GM12878 (cell line): ENCODE measurements around the gene CIDEA. TPM values are rescaled to one million over a fixed set of nuclear protein-coding genes. Genes with fewer than 3 reads are reported as not detected.

Experiments used
- ATAC-seq: fragments of 200-7000 bp; cut with Tn5 transposase; 3 replicates; pipeline ENCODE4 v1.9.1; 2020; ENCODE audit warnings: mild to moderate bottlenecking, moderate library complexity
- BruUV-seq: library from RNA; stranded (reverse); fragments of 400-500 nt; replicated peaks from 2 replicates; lab custom pipeline; 2021; lab: Mats Ljungman, UMichigan
- CTCF ChIA-PET: fragments of 300-600 bp; sonication (Branson Sonifier 250); formaldehyde crosslinking; extraction: SDS; loops from one replicate; lab custom pipeline; 2021; ENCODE audit warnings: inconsistent platforms; lab: Yijun Ruan, JAX
- POLR2A ChIA-PET: fragments of 350-600 bp; formaldehyde crosslinking; extraction: SDS; loops from one replicate; lab custom pipeline; 2021; ENCODE audit warnings: inconsistent platforms; lab: Charles Lee
- RAD21 ChIA-PET: fragments of 300-600 bp; sonication (Branson Sonifier 250); formaldehyde crosslinking; loops from one replicate; lab custom pipeline; 2023; ENCODE audit warnings: antibody characterized with exemption; ENCODE audit not compliant: unreplicated experiment; lab: Charles Lee
- SMC1A ChIA-PET: fragments of 300-600 bp; sonication (Branson Sonifier 250); formaldehyde crosslinking; loops from one replicate; lab custom pipeline; 2023; ENCODE audit not compliant: unreplicated experiment, uncharacterized antibody; lab: Charles Lee
- DNase-seq: peaks from one replicate; pipeline ENCODE4 v3.0.0-alpha.2; 2011; ENCODE audit warnings: low read depth, low spot score
- FAIRE-seq: peaks from 3 replicates; lab custom pipeline; 2011; peaks lifted over from hg19 to GRCh38; lab: Jason Lieb, UNC
- H2AFZ ChIP-seq: 2 replicates; pipeline ENCODE4 v1.6.0; 2011; ENCODE audit warnings: low read depth, low read length, control low read depth; ENCODE audit not compliant: control insufficient read depth
- H3K27ac ChIP-seq: 2 replicates; pipeline ENCODE4 v1.5.1; 2011; ENCODE audit warnings: control low read depth; ENCODE audit not compliant: control insufficient read depth, insufficient read depth
- H3K27me3 ChIP-seq, 2 experiments: replicated peaks in 1 of 2; 2 replicates each; pipeline versions ENCODE4 v1.6.0 to v1.6.1; 2011; ENCODE audit warnings: low read length in 1 of 2; ENCODE audit not compliant: control insufficient read depth in 2 of 2, insufficient read depth in 2 of 2
- H3K36me3 ChIP-seq, 2 experiments: 2 replicates each; pipeline ENCODE4 v1.5.1; 2011; ENCODE audit warnings: low read length in 1 of 2; ENCODE audit not compliant: control insufficient read depth in 2 of 2, insufficient read depth in 2 of 2
- H3K4me1 ChIP-seq: 2 replicates; pipeline ENCODE4 v1.6.1; 2011; ENCODE audit warnings: mild to moderate bottlenecking, low read length, moderate library complexity, mixed read lengths; ENCODE audit not compliant: control insufficient read depth, insufficient read depth
- H3K4me2 ChIP-seq: 2 replicates; pipeline ENCODE4 v1.6.0; 2011; ENCODE audit warnings: control low read depth; ENCODE audit not compliant: control insufficient read depth, insufficient read depth
- H3K4me3 ChIP-seq: fragments of 200-600 bp; sonication (generic); 2 replicates; pipeline ENCODE4 v1.5.1; 2016
- H3K79me2 ChIP-seq: 2 replicates; pipeline ENCODE4 v1.6.0; 2011; ENCODE audit warnings: low read length; ENCODE audit not compliant: control insufficient read depth, insufficient read depth
- H3K9ac ChIP-seq: 2 replicates; pipeline ENCODE4 v1.8.0; 2011; ENCODE audit warnings: low read length, control low read depth, mixed read lengths; ENCODE audit not compliant: control insufficient read depth, insufficient read depth
- H3K9me3 ChIP-seq: replicated peaks from 3 replicates; pipeline ENCODE4 v1.5.1; 2011; ENCODE audit warnings: mild to moderate bottlenecking, low read length; ENCODE audit not compliant: control insufficient read depth, insufficient read depth
- H4K20me1 ChIP-seq: 2 replicates; pipeline ENCODE4 v1.6.0; 2011; ENCODE audit not compliant: control insufficient read depth, insufficient read depth
- CREB1 ChIP-seq: IDR thresholded peaks from 2 replicates; pipeline ENCODE4 v1.6.1; 2012; ENCODE audit warnings: low read depth, mild to moderate bottlenecking, inconsistent platforms
- DPF2 ChIP-seq: fragments of 450-650 bp; IDR thresholded peaks from 2 replicates; pipeline ENCODE4 v1.6.1; 2017; ENCODE audit warnings: mild to moderate bottlenecking
- E4F1 ChIP-seq: fragments of 450-650 bp; IDR thresholded peaks from 2 replicates; pipeline ENCODE4 v1.6.1; 2018; ENCODE audit warnings: borderline replicate concordance, mild to moderate bottlenecking; ENCODE audit not compliant: partially characterized antibody
- EED ChIP-seq: sonication (generic); IDR thresholded peaks from 2 replicates; pipeline ENCODE4 v1.6.1; 2016; ENCODE audit warnings: antibody characterized with exemption, low read depth
- FOS ChIP-seq: IDR thresholded peaks from 3 replicates; pipeline ENCODE4 v1.6.1; 2011; ENCODE audit warnings: borderline replicate concordance; ENCODE audit not compliant: insufficient read length; ENCODE audit errors: extremely low read depth
- LARP7 ChIP-seq: fragments of 450-650 bp; IDR thresholded peaks from 2 replicates; pipeline ENCODE4 v1.6.1; 2017; ENCODE audit warnings: mild to moderate bottlenecking
- MEF2B ChIP-seq: fragments of 450-650 bp; IDR thresholded peaks from 2 replicates; pipeline ENCODE4 v1.6.1; 2018; ENCODE audit warnings: mild to moderate bottlenecking, moderate library complexity; ENCODE audit not compliant: partially characterized antibody, poor library complexity, severe bottlenecking
- MTA2 ChIP-seq: fragments of 450-650 bp; IDR thresholded peaks from 2 replicates; pipeline ENCODE4 v1.6.1; 2016; ENCODE audit warnings: low read depth, mild to moderate bottlenecking, moderate library complexity
- NR2C2 ChIP-seq: IDR thresholded peaks from 2 replicates; pipeline ENCODE4 v1.6.1; 2011; ENCODE audit warnings: borderline replicate concordance, low read depth; ENCODE audit not compliant: control insufficient read depth, insufficient read length
- STAT3 ChIP-seq: IDR thresholded peaks from 2 replicates; pipeline ENCODE4 v1.6.1; 2011; ENCODE audit warnings: low read depth, low read length, improper control_type of control experiment
- TCF12 ChIP-seq: IDR thresholded peaks from 2 replicates; pipeline ENCODE4 v1.6.1; 2011; ENCODE audit warnings: low read depth, mild to moderate bottlenecking, low read length
- TCF7 ChIP-seq: IDR thresholded peaks from 2 replicates; pipeline ENCODE4 v1.6.1; 2014; ENCODE audit warnings: antibody characterized with exemption, borderline replicate concordance
- ZSCAN29 ChIP-seq: fragments of 450-650 bp; IDR thresholded peaks from 2 replicates; pipeline ENCODE4 v1.6.1; 2017; ENCODE audit warnings: mild to moderate bottlenecking, moderate library complexity
- WGBS: methylation state at CpG from one replicate; pipeline ENCODE4 v1.1.6; 2016; ENCODE audit warnings: low lambda C conversion rate; ENCODE audit not compliant: insufficient replicate concordance, insufficient coverage; ENCODE audit errors: missing lambda C conversion rate; 5-methylcytosine and 5-hydroxymethylcytosine counted together
- in situ Hi-C: fragments of 300-500 bp; cut with MboI; formaldehyde crosslinking; loops from 9 replicates; pipeline ENCODE4 v1.14.3; 2018; ENCODE audit warnings: mixed read lengths
- intact Hi-C: fragments of 100-400 bp; cut with micrococcal nuclease; formaldehyde crosslinking; loops from one replicate; pipeline ENCODE4 v1.14.2; 2022; ENCODE audit not compliant: unreplicated experiment
- polyA plus RNA-seq, 11 experiments: library from polyadenylated mRNA; depleted of rRNA in 4 of 11; unstranded in 6 of 11; stranded (reverse) in 5 of 11; fragments of >200 nt; fragmentation: Nextera tagmentation in 4 of 11; fragmentation: Illumina TruSeq in 1 of 11; extraction: Ambion mirVana in 4 of 11; extraction: Trizol in 1 of 11; gene quantifications; 1 replicate in 1 of 11; 2 replicates in 10 of 11; pipeline versions ENCODE4 v1.2.1 to v1.2.3, GENCODE V29; 2011 to 2016; ENCODE audit warnings: inconsistent platforms in 2 of 11, missing spikeins in 2 of 11, low read depth in 1 of 11
- total RNA-seq, 4 experiments: library from RNA; depleted of rRNA in 3 of 4; stranded (reverse); fragments of >200 nt in 3 of 4; fragmentation: Illumina TruSeq in 1 of 4; extraction: Trizol in 1 of 4; gene quantifications; 2 replicates each; pipeline versions ENCODE4 v1.2.1 to v1.2.3, GENCODE V29; 2013 to 2021
- TF ChIP-seq, protein P1 (sequence below): IDR thresholded peaks from 2 replicates; pipeline ENCODE4 v1.6.1; 2012; ENCODE audit warnings: low read length, inconsistent platforms
- TF ChIP-seq, protein P2 (sequence below): IDR thresholded peaks from 2 replicates; pipeline ENCODE4 v1.6.1; 2011; ENCODE audit warnings: low read depth, low read length, improper control_type of control experiment, borderline replicate concordance

Gene CIDEA
- total and polyA plus RNA-seq, 10 of the 15 experiments (the other 5 are each of a cell fraction or from before 2014, with no cell fraction given): not detected

DNA sequence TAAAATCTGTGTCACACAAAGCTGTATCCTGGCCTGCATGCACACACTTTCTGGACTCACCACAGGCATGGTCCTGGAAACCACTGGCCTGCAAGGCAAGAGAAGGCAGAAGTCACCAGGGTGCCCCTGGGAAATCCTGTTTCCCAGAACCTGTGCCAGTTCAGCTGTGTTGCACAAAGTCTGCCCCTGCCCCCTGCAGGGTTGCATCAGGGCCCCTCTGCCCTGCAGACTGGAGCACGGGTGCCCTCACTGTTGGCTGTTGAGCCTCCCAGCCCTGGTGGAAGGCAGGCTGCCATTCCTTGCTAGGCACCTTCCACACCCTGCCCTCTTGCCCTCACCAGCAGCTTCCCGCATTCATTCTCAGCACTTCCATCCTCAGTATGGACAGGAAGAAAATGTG, 35.9 kb downstream of the CIDEA start:
- no peak overlapping the region for H3K9ac ChIP-seq
- ATAC-seq: no peak

More for the DNA sequence above, 35.9 kb downstream of the CIDEA start:
- CTCF ChIA-PET: no interaction called here
- H3K4me1 ChIP-seq: no peaks in the 10 kb centered on the region
- no peaks in the 10 kb centered on the region for H3K36me3 ChIP-seq
- intact Hi-C loops: no loop called here
- no peaks in the 10 kb centered on the region for H4K20me1 ChIP-seq
- no peaks in the 10 kb centered on the region for H3K79me2 ChIP-seq
- H3K4me2 ChIP-seq: no peak overlapping the region
- peaks cover 7% of the 10 kb centered on the region in 2 experiments; a peak in 3 of 4 replicates for H3K27me3 ChIP-seq
- TF ChIP-seq ZSCAN29 (no peak), FOS (no peak), EED (no peak), STAT3 (no peak), E4F1 (no peak), MEF2B (no peak), CREB1 (no peak), NR2C2 (no peak), TCF7 (no peak), TCF12 (no peak), MTA2 (no peak), DPF2 (no peak), LARP7 (no peak)
- TF ChIP-seq, protein P1, sequence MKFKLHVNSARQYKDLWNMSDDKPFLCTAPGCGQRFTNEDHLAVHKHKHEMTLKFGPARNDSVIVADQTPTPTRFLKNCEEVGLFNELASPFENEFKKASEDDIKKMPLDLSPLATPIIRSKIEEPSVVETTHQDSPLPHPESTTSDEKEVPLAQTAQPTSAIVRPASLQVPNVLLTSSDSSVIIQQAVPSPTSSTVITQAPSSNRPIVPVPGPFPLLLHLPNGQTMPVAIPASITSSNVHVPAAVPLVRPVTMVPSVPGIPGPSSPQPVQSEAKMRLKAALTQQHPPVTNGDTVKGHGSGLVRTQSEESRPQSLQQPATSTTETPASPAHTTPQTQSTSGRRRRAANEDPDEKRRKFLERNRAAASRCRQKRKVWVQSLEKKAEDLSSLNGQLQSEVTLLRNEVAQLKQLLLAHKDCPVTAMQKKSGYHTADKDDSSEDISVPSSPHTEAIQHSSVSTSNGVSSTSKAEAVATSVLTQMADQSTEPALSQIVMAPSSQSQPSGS: no peak
- TF ChIP-seq, protein P2, sequence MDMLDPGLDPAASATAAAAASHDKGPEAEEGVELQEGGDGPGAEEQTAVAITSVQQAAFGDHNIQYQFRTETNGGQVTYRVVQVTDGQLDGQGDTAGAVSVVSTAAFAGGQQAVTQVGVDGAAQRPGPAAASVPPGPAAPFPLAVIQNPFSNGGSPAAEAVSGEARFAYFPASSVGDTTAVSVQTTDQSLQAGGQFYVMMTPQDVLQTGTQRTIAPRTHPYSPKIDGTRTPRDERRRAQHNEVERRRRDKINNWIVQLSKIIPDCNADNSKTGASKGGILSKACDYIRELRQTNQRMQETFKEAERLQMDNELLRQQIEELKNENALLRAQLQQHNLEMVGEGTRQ: no peak
- TF ChIP-seq, all 136 proteins: peak for 0
- H3K27ac ChIP-seq: no peak overlapping the region
- RAD21 ChIA-PET: no interaction called here
- WGBS: 30% methylated on average over 2 of the region's 2 CpGs
- SMC1A ChIA-PET: no interaction called here
- no peak overlapping the region for H2AFZ ChIP-seq
- no peak overlapping the region for H3K4me3 ChIP-seq
- in situ Hi-C loops: no loop called here
- POLR2A ChIA-PET: no interaction called here
- FAIRE-seq: no peak
- no peaks in the 10 kb centered on the region for H3K9me3 ChIP-seq
- DNase-seq: no peak
- no TSS peak for BruUV-seq
